SK-N-SH (cell line): ENCODE measurements around the gene MICU2. TPM values are rescaled to one million over a fixed set of nuclear protein-coding genes. Genes with fewer than 3 reads are reported as not detected.

Experiments
- CTCF ChIA-PET: fragments of 300-600, 350-600 bp; formaldehyde crosslinking; extraction: SDS; loops from one replicate; lab custom pipeline; 2021; lab: Yijun Ruan, JAX
- POLR2A ChIA-PET: fragments of 350-600 bp; sonication (Branson Sonifier 250); formaldehyde crosslinking; extraction: SDS; loops from one replicate; lab custom pipeline; 2020; ENCODE audit warnings: antibody characterized with exemption, inconsistent platforms; lab: Yijun Ruan, JAX
- DNase-seq: peaks from one replicate; pipeline ENCODE4 v3.0.0; 2012
- H2AFZ ChIP-seq: fragments of 200-600 bp; sonication (generic); 2 replicates; pipeline ENCODE4 v1.8.1; 2016; ENCODE audit warnings: antibody characterized with exemption, mild to moderate bottlenecking, low read depth
- H3F3A ChIP-seq: fragments of 200-600 bp; sonication (generic); replicated peaks from 2 replicates; pipeline ENCODE3; 2016; ENCODE audit warnings: antibody characterized with exemption, mild to moderate bottlenecking; ENCODE audit not compliant: insufficient read depth
- H3K27ac ChIP-seq, 2 experiments: fragments of 200-500 bp in 1 of 2; fragments of 200-600 bp in 1 of 2; sonication (Bioruptor generic) in 1 of 2; sonication (generic), shearing (Covaris generic) in 1 of 2; 2 replicates each; pipeline versions ENCODE4 v1.5.1 to v1.6.1; 2014 to 2016; ENCODE audit warnings: low read depth in 2 of 2, inconsistent platforms in 1 of 2, low read length in 1 of 2, mild to moderate bottlenecking in 1 of 2, mixed read lengths in 1 of 2
- H3K27me3 ChIP-seq: fragments of 200-600 bp; sonication (generic), shearing (Covaris generic); 2 replicates; pipeline ENCODE4 v1.6.1; 2016; ENCODE audit warnings: mixed run types; ENCODE audit not compliant: insufficient read depth
- H3K36me3 ChIP-seq, 2 experiments: fragments of 200-500 bp in 1 of 2; fragments of 200-600 bp in 1 of 2; sonication (Bioruptor generic) in 1 of 2; sonication (generic) in 1 of 2; replicated peaks in 1 of 2; 2 replicates each; pipeline versions ENCODE3 to v1.5.1; 2014 to 2016; ENCODE audit warnings: low read length in 1 of 2, mild to moderate bottlenecking in 1 of 2; ENCODE audit not compliant: insufficient read depth in 2 of 2, control insufficient read depth in 1 of 2
- H3K4me1 ChIP-seq, 2 experiments: fragments of 200-500 bp in 1 of 2; fragments of 200-600 bp in 1 of 2; sonication (Bioruptor generic) in 1 of 2; sonication (generic), shearing (Covaris generic) in 1 of 2; 2 replicates each; pipeline versions ENCODE4 v1.5.1 to v1.6.1; 2014 to 2016; ENCODE audit warnings: low read depth in 1 of 2, low read length in 1 of 2, mixed run types in 1 of 2; ENCODE audit not compliant: insufficient read depth in 2 of 2, control insufficient read depth in 1 of 2
- H3K4me2 ChIP-seq: fragments of 200-600 bp; sonication (generic), shearing (Covaris generic); 2 replicates; pipeline ENCODE4 v1.6.1; 2017; ENCODE audit warnings: mixed run types
- H3K4me3 ChIP-seq, 2 experiments: fragments of 200-500 bp in 1 of 2; fragments of 200-600 bp in 1 of 2; sonication (Bioruptor generic) in 1 of 2; sonication (generic), shearing (Covaris generic) in 1 of 2; 2 replicates each; pipeline versions ENCODE4 v1.5.1 to v1.8.1; 2014 to 2016; ENCODE audit warnings: low read depth in 2 of 2, inconsistent platforms in 1 of 2, low read length in 1 of 2, mild to moderate bottlenecking in 1 of 2, mixed read lengths in 1 of 2, moderate library complexity in 1 of 2
- H3K79me2 ChIP-seq: fragments of 200-600 bp; sonication (generic); 2 replicates; pipeline ENCODE4 v1.8.1; 2017; ENCODE audit warnings: mild to moderate bottlenecking; ENCODE audit not compliant: insufficient read depth
- H3K9ac ChIP-seq: fragments of 200-600 bp; sonication (generic); 2 replicates; pipeline ENCODE4 v1.6.1; 2017; ENCODE audit warnings: mixed run types
- H3K9me2 ChIP-seq: fragments of 200-600 bp; sonication (generic); 2 replicates; pipeline ENCODE4 v1.6.1; 2017; ENCODE audit warnings: mixed run types
- H3K9me3 ChIP-seq: fragments of 200-600 bp; sonication (generic); 2 replicates; pipeline ENCODE4 v1.6.1; 2017; ENCODE audit warnings: mixed run types, mild to moderate bottlenecking, moderate library complexity
- H4K20me1 ChIP-seq: fragments of 200-600 bp; sonication (generic); 2 replicates; pipeline ENCODE4 v1.6.1; 2017; ENCODE audit warnings: mild to moderate bottlenecking, mixed run types; ENCODE audit not compliant: insufficient read depth
- CTCF ChIP-seq: fragments of 200-600 bp; sonication (generic); IDR thresholded peaks from 2 replicates; pipeline ENCODE4 v1.6.1; 2017; ENCODE audit warnings: antibody characterized with exemption, mild to moderate bottlenecking, moderate library complexity
- ELF1 ChIP-seq: IDR thresholded peaks from 2 replicates; pipeline ENCODE4 v1.4.0; 2012
- FOXM1 ChIP-seq: IDR thresholded peaks from 2 replicates; pipeline ENCODE4 v1.4.0; 2012; ENCODE audit warnings: low read depth, mild to moderate bottlenecking
- GABPA ChIP-seq: IDR thresholded peaks from 2 replicates; pipeline ENCODE4 v1.4.0; 2012; ENCODE audit warnings: low read depth, mild to moderate bottlenecking
- JUND ChIP-seq: IDR thresholded peaks from 2 replicates; pipeline ENCODE4 v1.4.0; 2012
- NRF1 ChIP-seq: IDR thresholded peaks from 2 replicates; pipeline ENCODE4 v1.6.1; 2012; ENCODE audit warnings: low read depth, mild to moderate bottlenecking, low read length
- RAD21 ChIP-seq: IDR thresholded peaks from 2 replicates; pipeline ENCODE4 v1.6.1; 2012; ENCODE audit warnings: mild to moderate bottlenecking, low read length
- RXRA ChIP-seq: IDR thresholded peaks from 2 replicates; pipeline ENCODE4 v1.4.0; 2012; ENCODE audit warnings: low read depth, mild to moderate bottlenecking, borderline replicate concordance
- TAF1 ChIP-seq: IDR thresholded peaks from 2 replicates; pipeline ENCODE4 v1.6.1; 2012; ENCODE audit warnings: low read depth, mild to moderate bottlenecking, low read length, moderate library complexity, borderline replicate concordance
- WGBS: methylation state at CpG from one replicate; pipeline ENCODE4 v1.1.6; 2017; ENCODE audit warnings: low lambda C conversion rate; 5-methylcytosine and 5-hydroxymethylcytosine counted together
- polyA plus RNA-seq, 3 experiments: library from polyadenylated mRNA; depleted of rRNA; stranded (reverse); fragments of >200 nt; gene quantifications; 2 replicates each; pipeline ENCODE4 v1.2.3, GENCODE V29; 2012

MICU2 gene
- polyA plus RNA-seq, 1 of the 3 experiments (the other 2 are of a cell fraction): 46.4 TPM

- no peak for DNase-seq
- no peak overlapping the region for H3K4me3 ChIP-seq
- H3K36me3 ChIP-seq: peaks cover 0 to 2% of the 10 kb centered on the region in 2 experiments
- no peak overlapping the region for H3K27ac ChIP-seq
- H3F3A ChIP-seq: no peaks in the 10 kb centered on the region
- H3K4me2 ChIP-seq: no peak overlapping the region
- ChIA-PET CTCF (no interaction called here), POLR2A (no interaction called here)
- H2AFZ ChIP-seq: no peak overlapping the region
- no peaks in the 10 kb centered on the region for H4K20me1 ChIP-seq
- H3K9me2 ChIP-seq: no peaks in the 10 kb centered on the region
- H3K79me2 ChIP-seq: no peaks in the 10 kb centered on the region
- H3K9me3 ChIP-seq: no peaks in the 10 kb centered on the region
- TF ChIP-seq GABPA (no peak), FOXM1 (no peak)
- H3K27me3 ChIP-seq: no peaks in the 10 kb centered on the region
- H3K4me1 ChIP-seq: no peaks in the 10 kb centered on the region; a peak in 1 of 4 replicates
- no peak overlapping the region for H3K9ac ChIP-seq
These were observed 64.3 kb downstream of the MICU2 start for GRCh38 chr13:21539687-21540086.

- no peaks in the 10 kb centered on the region for H3F3A ChIP-seq
- H3K4me1 ChIP-seq: no peaks in the 10 kb centered on the region; a peak in 1 of 4 replicates
- H3K4me3 ChIP-seq: no peak overlapping the region
- H4K20me1 ChIP-seq: no peaks in the 10 kb centered on the region
- DNase-seq: no peak
- no peaks in the 10 kb centered on the region for H3K27me3 ChIP-seq
- H3K9me3 ChIP-seq: no peaks in the 10 kb centered on the region
- no peaks in the 10 kb centered on the region for H3K9me2 ChIP-seq
- H3K79me2 ChIP-seq: no peaks in the 10 kb centered on the region
- H3K4me2 ChIP-seq: no peak overlapping the region
- 95% methylated on average over 1 of the region's 1 CpG for WGBS
- no peak overlapping the region for H3K9ac ChIP-seq
- ChIA-PET CTCF (interaction anchor here (0.9 kb wide), 1 partner anchor 20 kb away, joined by 3 read pairs; no protein-coding TSS in a partner anchor), POLR2A (no interaction called here)
- H2AFZ ChIP-seq: no peak overlapping the region
- H3K36me3 ChIP-seq: no peaks in the 10 kb centered on the region
- no peak overlapping the region for H3K27ac ChIP-seq
- TF ChIP-seq ELF1: no peak
- no peak for TF ChIP-seq TAF1
These were observed 65.2 kb downstream of the MICU2 start for GRCh38 chr13:21538753-21539152.

GRCh38 chr13:21538280-21538679, 65.7 kb downstream of the MICU2 start:
- Histone ChIP-seq H3K36me3 (no peaks in the 10 kb centered on the region), H3K9ac (no peak overlapping the region), H3K4me3 (no peak overlapping the region), H2AFZ (no peak overlapping the region), H3K27ac (no peak overlapping the region), H3K9me3 (no peaks in the 10 kb centered on the region), H3K9me2 (no peaks in the 10 kb centered on the region), H4K20me1 (no peaks in the 10 kb centered on the region), H3K27me3 (no peaks in the 10 kb centered on the region), H3F3A (no peaks in the 10 kb centered on the region), H3K4me1 (no peaks in the 10 kb centered on the region; a peak in 1 of 4 replicates), H3K79me2 (no peaks in the 10 kb centered on the region), H3K4me2 (no peak overlapping the region)
- TF ChIP-seq RXRA (no peak), CTCF (no peak), JUND (no peak), RAD21 (no peak), NRF1 (no peak)
- 80% methylated on average over 4 of the region's 4 CpGs for WGBS
- CTCF ChIA-PET: interaction anchor here (0.9 kb wide), 1 partner anchor 20 kb away, joined by 3 read pairs; no protein-coding TSS in a partner anchor
- no peak for DNase-seq
- POLR2A ChIA-PET: no interaction called here
